Keratinocyte (primary cell): ENCODE results near the gene CAMKMT.

ENCODE experiments used
- CTCF ChIP-seq, 3 experiments: IDR thresholded peaks in 1 of 3; conservative IDR thresholded peaks in 1 of 3; optimal IDR thresholded peaks in 1 of 3; 2 replicates in 2 of 3; 3 replicates in 1 of 3; pipeline versions ENCODE3 to v1.5.1; 2011; ENCODE audit warnings: low read length in 3 of 3, mild to moderate bottlenecking in 3 of 3, moderate library complexity in 2 of 3, control low read depth in 1 of 3, inconsistent platforms in 1 of 3; ENCODE audit not compliant: insufficient read depth in 2 of 3; ENCODE audit errors: extremely low read depth in 1 of 3
- EZH2 ChIP-seq: IDR thresholded peaks from one replicate; pipeline ENCODE4 v1.6.1; 2012; ENCODE audit warnings: inconsistent platforms, mild to moderate bottlenecking, low read length, moderate library complexity

- TF ChIP-seq CTCF (optimal IDR thresholded peaks at IDR 0.05 in 1 of 3, IDR thresholded peaks at IDR 0.05 in 1 of 3, conservative IDR thresholded peaks at IDR 0.05 in 1 of 3; ENCODE audit: extremely low read depth in 1 of 3, insufficient read depth in 2 of 3, low read length in 3 of 3): no peak
- no peak for TF ChIP-seq EZH2
These were observed 318.2 kb downstream of the CAMKMT start for GRCh38 chr2:44679990-44680389.
